Motor neuron (in vitro differentiated cells): ENCODE measurements around the gene CASP7. TPM values are rescaled to one million over a fixed set of nuclear protein-coding genes. Genes with fewer than 3 reads are reported as not detected.

ENCODE experiments used
- total RNA-seq, 8 experiments: library from RNA; unstranded; fragments of 300-600 nt; gene quantifications; 2 replicates each; pipeline versions ENCODE4 v1.2.3 to v1.2.4, GENCODE V29; 2022

The CASP7 gene
- total RNA-seq, 8 experiments from 2014 or later: 3.5 to 22.4 (median 12.7) TPM

Other genes starting within 250 kb of the CASP7 start
- under 1 TPM in 6 of 8 experiments, not detected in 2; 0.05 to 0.28 (median 0.17) TPM for gene HABP2, start 126.9 kb upstream of the CASP7 start, total RNA-seq
- 1 to 10 TPM in 3 of 8 experiments, under 1 TPM in 3, not detected in 2; 0.15 to 5.3 (median 1.3) TPM for gene NRAP, start 15.9 kb upstream of the CASP7 start, total RNA-seq
- gene PLEKHS1, start 71.8 kb downstream of the CASP7 start, total RNA-seq: under 1 TPM in 6 of 8 experiments, not detected in 2; 0.14 to 0.47 (median 0.25) TPM
- gene DCLRE1A, start 174.2 kb downstream of the CASP7 start, total RNA-seq: 10 to 100 TPM in 5 of 8 experiments, 1 to 10 TPM in 3; 5.9 to 11.8 (median 10.0) TPM
- 10 to 100 TPM in 7 of 8 experiments, 1 to 10 TPM in 1; 6.9 to 22.9 (median 14.9) TPM for gene NHLRC2, start 174.7 kb downstream of the CASP7 start, total RNA-seq